ENCODE data around the gene DIRAS3.

The DIRAS3 gene

GRCh38 chr1:68049941-68050878, at the start of gene DIRAS3:
Gene DIRAS3, minus strand, starts transcription at chr1:68050627. Its CDS starts 3,330 bp downstream, at chr1:68047297.
- Histone ChIP-seq H3K9ac (ENCODE audit: insufficient read length, low read depth) (peak within 1 kb of the TSS; percentile 51), H3K4me3 (ENCODE audit: insufficient read length, low read depth) (peak within 1 kb of the TSS; percentile 23), H3K4me1 (ENCODE audit: insufficient read depth, insufficient read length) (peaks cover 6% of the 10 kb centered on the region), H3K27me3 (ENCODE audit: insufficient read depth, insufficient read length) (peaks cover 63% of the 10 kb centered on the region), H3K9me3 (ENCODE audit: insufficient read depth, low read length) (peaks cover 5% of the 10 kb centered on the region; the same call in 1 of the 2 replicates), H3K36me3 (ENCODE audit: insufficient read depth, insufficient read length, low read length) (no peaks in the 10 kb centered on the region)
- TF ChIP-seq YY1 (IDR thresholded peaks at IDR 0.05; ENCODE audit: insufficient read depth, insufficient read length): no peak
- TF ChIP-seq SUZ12 (IDR thresholded peaks at IDR 0.05; ENCODE audit: extremely low read depth, insufficient read depth, insufficient read length): no peak
- no peak for TF ChIP-seq ZNF274 (IDR thresholded peaks at IDR 0.05; ENCODE audit: low read depth, low read length)
- no peak for DNase-seq (ENCODE audit: low read depth, low spot score)

- no peak overlapping the region for H3K4me3 ChIP-seq (ENCODE audit: insufficient read length, low read depth)
- TF ChIP-seq YY1 (IDR thresholded peaks at IDR 0.05; ENCODE audit: insufficient read depth, insufficient read length): no peak
- no peak for TF ChIP-seq ZNF274 (IDR thresholded peaks at IDR 0.05; ENCODE audit: low read depth, low read length)
- TF ChIP-seq SUZ12 (IDR thresholded peaks at IDR 0.05; ENCODE audit: extremely low read depth, insufficient read depth, insufficient read length): no peak
- no peak for DNase-seq (ENCODE audit: low read depth, low spot score)
Measured at GRCh38 chr1:68093737-68094136, 43.3 kb upstream of the DIRAS3 start.

GRCh38 chr1:68087184-68087583, 36.8 kb upstream of the DIRAS3 start:
- no peak for DNase-seq (ENCODE audit: low read depth, low spot score)
- Histone ChIP-seq H3K4me1 (ENCODE audit: insufficient read depth, insufficient read length) (no peaks in the 10 kb centered on the region), H3K4me3 (ENCODE audit: insufficient read length, low read depth) (no peak overlapping the region), H3K36me3 (ENCODE audit: insufficient read depth, insufficient read length, low read length) (no peaks in the 10 kb centered on the region), H3K27me3 (ENCODE audit: insufficient read depth, insufficient read length) (no peaks in the 10 kb centered on the region), H3K9ac (ENCODE audit: insufficient read length, low read depth) (no peak overlapping the region), H3K9me3 (ENCODE audit: insufficient read depth, low read length) (0 out of 2 replicates have a peak, but pooled peaks cover 9% of the 10 kb centered on the region)
- TF ChIP-seq YY1 (IDR thresholded peaks at IDR 0.05; ENCODE audit: insufficient read depth, insufficient read length) (no peak), SUZ12 (IDR thresholded peaks at IDR 0.05; ENCODE audit: extremely low read depth, insufficient read depth, insufficient read length) (no peak), ZNF274 (IDR thresholded peaks at IDR 0.05; ENCODE audit: low read depth, low read length) (no peak)

More at GRCh38 chr1:68093737-68094136, 43.3 kb upstream of the DIRAS3 start:
- Histone ChIP-seq H3K9me3 (ENCODE audit: insufficient read depth, low read length) (peaks cover 7% of the 10 kb centered on the region; the same call in 1 of the 2 replicates), H3K9ac (ENCODE audit: insufficient read length, low read depth) (no peak overlapping the region), H3K36me3 (ENCODE audit: insufficient read depth, insufficient read length, low read length) (no peaks in the 10 kb centered on the region), H3K27me3 (ENCODE audit: insufficient read depth, insufficient read length) (no peaks in the 10 kb centered on the region), H3K4me1 (ENCODE audit: insufficient read depth, insufficient read length) (no peaks in the 10 kb centered on the region)

- H3K4me1 ChIP-seq (ENCODE audit: insufficient read depth, insufficient read length): no peaks in the 10 kb centered on the region
- TF ChIP-seq SUZ12 (IDR thresholded peaks at IDR 0.05; ENCODE audit: extremely low read depth, insufficient read depth, insufficient read length) (no peak), YY1 (IDR thresholded peaks at IDR 0.05; ENCODE audit: insufficient read depth, insufficient read length) (no peak), ZNF274 (IDR thresholded peaks at IDR 0.05; ENCODE audit: low read depth, low read length) (no peak)
- H3K36me3 ChIP-seq (ENCODE audit: insufficient read depth, insufficient read length, low read length): no peaks in the 10 kb centered on the region
- 0 out of 2 replicates have a peak, but pooled peaks cover 9% of the 10 kb centered on the region for H3K9me3 ChIP-seq (ENCODE audit: insufficient read depth, low read length)
- H3K9ac ChIP-seq (ENCODE audit: insufficient read length, low read depth): no peak overlapping the region
- DNase-seq (ENCODE audit: low read depth, low spot score): no peak
- no peak overlapping the region for H3K4me3 ChIP-seq (ENCODE audit: insufficient read length, low read depth)
- no peaks in the 10 kb centered on the region for H3K27me3 ChIP-seq (ENCODE audit: insufficient read depth, insufficient read length)
Measured at GRCh38 chr1:68085752-68086151, 35.3 kb upstream of the DIRAS3 start.

- Histone ChIP-seq H3K36me3 (ENCODE audit: insufficient read depth, insufficient read length, low read length) (no peaks in the 10 kb centered on the region), H3K9ac (ENCODE audit: insufficient read length, low read depth) (no peak overlapping the region), H3K4me3 (ENCODE audit: insufficient read length, low read depth) (no peak overlapping the region), H3K4me1 (ENCODE audit: insufficient read depth, insufficient read length) (no peaks in the 10 kb centered on the region), H3K9me3 (ENCODE audit: insufficient read depth, low read length) (0 out of 2 replicates have a peak, but pooled peaks cover 9% of the 10 kb centered on the region), H3K27me3 (ENCODE audit: insufficient read depth, insufficient read length) (no peaks in the 10 kb centered on the region)
- DNase-seq (ENCODE audit: low read depth, low spot score): no peak
- TF ChIP-seq SUZ12 (IDR thresholded peaks at IDR 0.05; ENCODE audit: extremely low read depth, insufficient read depth, insufficient read length) (no peak), ZNF274 (IDR thresholded peaks at IDR 0.05; ENCODE audit: low read depth, low read length) (no peak), YY1 (IDR thresholded peaks at IDR 0.05; ENCODE audit: insufficient read depth, insufficient read length) (no peak)
Measured at GRCh38 chr1:68083686-68084085, 33.3 kb upstream of the DIRAS3 start.

- Histone ChIP-seq H3K27me3 (ENCODE audit: insufficient read depth, insufficient read length) (no peaks in the 10 kb centered on the region), H3K36me3 (ENCODE audit: insufficient read depth, insufficient read length, low read length) (no peaks in the 10 kb centered on the region), H3K9me3 (ENCODE audit: insufficient read depth, low read length) (0 out of 2 replicates have a peak, but pooled peaks cover 9% of the 10 kb centered on the region), H3K4me1 (ENCODE audit: insufficient read depth, insufficient read length) (no peaks in the 10 kb centered on the region), H3K9ac (ENCODE audit: insufficient read length, low read depth) (no peak overlapping the region), H3K4me3 (ENCODE audit: insufficient read length, low read depth) (no peak overlapping the region)
- TF ChIP-seq YY1 (IDR thresholded peaks at IDR 0.05; ENCODE audit: insufficient read depth, insufficient read length): no peak
- no peak for TF ChIP-seq SUZ12 (IDR thresholded peaks at IDR 0.05; ENCODE audit: extremely low read depth, insufficient read depth, insufficient read length)
- TF ChIP-seq ZNF274 (IDR thresholded peaks at IDR 0.05; ENCODE audit: low read depth, low read length): no peak
- DNase-seq (ENCODE audit: low read depth, low spot score): no peak
Measured at GRCh38 chr1:68081775-68082283, 31.4 kb upstream of the DIRAS3 start.

- Histone ChIP-seq H3K36me3 (ENCODE audit: insufficient read depth, insufficient read length, low read length) (no peaks in the 10 kb centered on the region), H3K4me3 (ENCODE audit: insufficient read length, low read depth) (no peak overlapping the region), H3K9me3 (ENCODE audit: insufficient read depth, low read length) (no peaks in the 10 kb centered on the region), H3K27me3 (ENCODE audit: insufficient read depth, insufficient read length) (no peaks in the 10 kb centered on the region), H3K9ac (ENCODE audit: insufficient read length, low read depth) (no peak overlapping the region), H3K4me1 (ENCODE audit: insufficient read depth, insufficient read length) (no peaks in the 10 kb centered on the region)
- no peak for DNase-seq (ENCODE audit: low read depth, low spot score)
- TF ChIP-seq ZNF274 (IDR thresholded peaks at IDR 0.05; ENCODE audit: low read depth, low read length) (no peak), SUZ12 (IDR thresholded peaks at IDR 0.05; ENCODE audit: extremely low read depth, insufficient read depth, insufficient read length) (no peak), YY1 (IDR thresholded peaks at IDR 0.05; ENCODE audit: insufficient read depth, insufficient read length) (no peak)
Measured at GRCh38 chr1:68078647-68079046, 28.2 kb upstream of the DIRAS3 start.
